Measurements from ENCODE around the gene RAP1GAP2. TPM values are rescaled to one million over a fixed set of nuclear protein-coding genes. Genes with fewer than 3 reads are reported as not detected.
"Not testable (repeated sequence)": the region's sequence is repeated elsewhere in the genome, so short reads cannot be mapped to it uniquely, and the experiment has no call there.

The RAP1GAP2 gene
- total RNA-seq, 1 experiment from 2014 or later, result 72.8 TPM

DNA sequence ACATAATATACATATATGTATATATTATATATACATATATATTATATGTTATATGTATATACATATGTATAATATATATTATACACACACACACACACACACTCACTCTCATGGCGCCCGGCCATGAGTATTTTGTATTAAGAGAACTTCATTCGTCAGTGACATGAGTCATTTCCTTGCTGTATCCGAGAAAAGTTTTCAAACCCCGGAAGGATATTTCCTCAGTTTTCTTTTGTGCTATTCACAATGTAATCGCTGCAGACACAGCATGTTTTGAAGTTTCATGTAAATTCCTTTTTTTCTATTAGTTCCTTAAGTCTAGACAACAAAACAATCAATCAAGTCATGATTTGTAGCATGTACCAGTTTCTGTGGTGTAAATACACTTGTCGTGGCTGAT, 233.9 kb downstream of the RAP1GAP2 start (continued):
- TF ChIP-seq, protein P1, sequence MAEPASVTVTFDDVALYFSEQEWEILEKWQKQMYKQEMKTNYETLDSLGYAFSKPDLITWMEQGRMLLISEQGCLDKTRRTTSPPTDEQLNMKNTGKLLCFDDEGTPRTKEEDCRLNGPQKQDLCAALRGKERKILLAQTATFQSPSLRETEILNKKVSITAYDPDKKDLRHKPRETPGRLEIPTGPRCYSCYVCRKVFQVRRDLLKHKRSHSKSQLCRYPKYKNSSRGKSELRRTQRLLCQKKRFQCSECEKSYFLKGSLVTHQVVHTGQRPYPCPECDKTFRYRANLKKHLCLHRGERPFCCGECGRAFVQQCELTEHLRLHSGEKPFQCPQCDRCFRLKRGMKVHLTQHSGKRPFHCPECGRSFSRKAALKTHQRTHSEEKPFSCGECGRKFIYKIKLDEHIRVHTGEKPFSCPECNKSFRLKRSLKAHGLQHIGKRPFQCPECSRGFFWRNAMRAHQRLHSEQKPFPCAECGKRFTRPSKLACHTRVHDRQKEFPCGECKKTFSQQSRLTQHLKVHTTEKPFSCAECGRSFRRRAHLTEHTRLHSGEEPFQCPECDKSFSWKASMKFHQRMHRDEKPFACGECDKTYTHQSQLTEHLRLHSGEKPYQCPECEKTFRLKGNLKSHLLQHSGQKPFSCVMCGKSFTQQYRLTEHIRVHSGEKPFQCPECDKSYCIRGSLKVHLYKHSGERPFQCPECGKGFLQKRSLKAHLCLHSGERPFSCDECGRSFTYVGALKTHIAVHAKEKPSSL (CRISPR knock-in tag; conservative IDR thresholded peaks at IDR 0.05), result no peak
- TF ChIP-seq SMAD3 (CRISPR knock-in tag; IDR thresholded peaks at IDR 0.05; ENCODE audit: borderline replicate concordance) (no peak), ZNF232 (CRISPR knock-in tag; IDR thresholded peaks at IDR 0.05) (no peak), ZNF671 (CRISPR knock-in tag; IDR thresholded peaks at IDR 0.05) (no peak), NFE2L1 (CRISPR knock-in tag; IDR thresholded peaks at IDR 0.05) (no peak), ZNF121 (CRISPR knock-in tag; IDR thresholded peaks at IDR 0.05) (no peak), ZBTB21 (CRISPR knock-in tag; IDR thresholded peaks at IDR 0.05; ENCODE audit: borderline replicate concordance) (no peak)
- TF ChIP-seq, protein P2, sequence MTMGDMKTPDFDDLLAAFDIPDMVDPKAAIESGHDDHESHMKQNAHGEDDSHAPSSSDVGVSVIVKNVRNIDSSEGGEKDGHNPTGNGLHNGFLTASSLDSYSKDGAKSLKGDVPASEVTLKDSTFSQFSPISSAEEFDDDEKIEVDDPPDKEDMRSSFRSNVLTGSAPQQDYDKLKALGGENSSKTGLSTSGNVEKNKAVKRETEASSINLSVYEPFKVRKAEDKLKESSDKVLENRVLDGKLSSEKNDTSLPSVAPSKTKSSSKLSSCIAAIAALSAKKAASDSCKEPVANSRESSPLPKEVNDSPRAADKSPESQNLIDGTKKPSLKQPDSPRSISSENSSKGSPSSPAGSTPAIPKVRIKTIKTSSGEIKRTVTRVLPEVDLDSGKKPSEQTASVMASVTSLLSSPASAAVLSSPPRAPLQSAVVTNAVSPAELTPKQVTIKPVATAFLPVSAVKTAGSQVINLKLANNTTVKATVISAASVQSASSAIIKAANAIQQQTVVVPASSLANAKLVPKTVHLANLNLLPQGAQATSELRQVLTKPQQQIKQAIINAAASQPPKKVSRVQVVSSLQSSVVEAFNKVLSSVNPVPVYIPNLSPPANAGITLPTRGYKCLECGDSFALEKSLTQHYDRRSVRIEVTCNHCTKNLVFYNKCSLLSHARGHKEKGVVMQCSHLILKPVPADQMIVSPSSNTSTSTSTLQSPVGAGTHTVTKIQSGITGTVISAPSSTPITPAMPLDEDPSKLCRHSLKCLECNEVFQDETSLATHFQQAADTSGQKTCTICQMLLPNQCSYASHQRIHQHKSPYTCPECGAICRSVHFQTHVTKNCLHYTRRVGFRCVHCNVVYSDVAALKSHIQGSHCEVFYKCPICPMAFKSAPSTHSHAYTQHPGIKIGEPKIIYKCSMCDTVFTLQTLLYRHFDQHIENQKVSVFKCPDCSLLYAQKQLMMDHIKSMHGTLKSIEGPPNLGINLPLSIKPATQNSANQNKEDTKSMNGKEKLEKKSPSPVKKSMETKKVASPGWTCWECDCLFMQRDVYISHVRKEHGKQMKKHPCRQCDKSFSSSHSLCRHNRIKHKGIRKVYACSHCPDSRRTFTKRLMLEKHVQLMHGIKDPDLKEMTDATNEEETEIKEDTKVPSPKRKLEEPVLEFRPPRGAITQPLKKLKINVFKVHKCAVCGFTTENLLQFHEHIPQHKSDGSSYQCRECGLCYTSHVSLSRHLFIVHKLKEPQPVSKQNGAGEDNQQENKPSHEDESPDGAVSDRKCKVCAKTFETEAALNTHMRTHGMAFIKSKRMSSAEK (CRISPR knock-in tag; IDR thresholded peaks at IDR 0.05; ENCODE audit: borderline replicate concordance), result no peak
- TF ChIP-seq, protein P3, sequence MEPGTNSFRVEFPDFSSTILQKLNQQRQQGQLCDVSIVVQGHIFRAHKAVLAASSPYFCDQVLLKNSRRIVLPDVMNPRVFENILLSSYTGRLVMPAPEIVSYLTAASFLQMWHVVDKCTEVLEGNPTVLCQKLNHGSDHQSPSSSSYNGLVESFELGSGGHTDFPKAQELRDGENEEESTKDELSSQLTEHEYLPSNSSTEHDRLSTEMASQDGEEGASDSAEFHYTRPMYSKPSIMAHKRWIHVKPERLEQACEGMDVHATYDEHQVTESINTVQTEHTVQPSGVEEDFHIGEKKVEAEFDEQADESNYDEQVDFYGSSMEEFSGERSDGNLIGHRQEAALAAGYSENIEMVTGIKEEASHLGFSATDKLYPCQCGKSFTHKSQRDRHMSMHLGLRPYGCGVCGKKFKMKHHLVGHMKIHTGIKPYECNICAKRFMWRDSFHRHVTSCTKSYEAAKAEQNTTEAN (CRISPR knock-in tag; IDR thresholded peaks at IDR 0.05), result no peak
- TF ChIP-seq, protein P4, sequence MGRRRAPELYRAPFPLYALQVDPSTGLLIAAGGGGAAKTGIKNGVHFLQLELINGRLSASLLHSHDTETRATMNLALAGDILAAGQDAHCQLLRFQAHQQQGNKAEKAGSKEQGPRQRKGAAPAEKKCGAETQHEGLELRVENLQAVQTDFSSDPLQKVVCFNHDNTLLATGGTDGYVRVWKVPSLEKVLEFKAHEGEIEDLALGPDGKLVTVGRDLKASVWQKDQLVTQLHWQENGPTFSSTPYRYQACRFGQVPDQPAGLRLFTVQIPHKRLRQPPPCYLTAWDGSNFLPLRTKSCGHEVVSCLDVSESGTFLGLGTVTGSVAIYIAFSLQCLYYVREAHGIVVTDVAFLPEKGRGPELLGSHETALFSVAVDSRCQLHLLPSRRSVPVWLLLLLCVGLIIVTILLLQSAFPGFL (CRISPR knock-in tag; IDR thresholded peaks at IDR 0.05; ENCODE audit: borderline replicate concordance), result no peak
- TF ChIP-seq, protein P5, sequence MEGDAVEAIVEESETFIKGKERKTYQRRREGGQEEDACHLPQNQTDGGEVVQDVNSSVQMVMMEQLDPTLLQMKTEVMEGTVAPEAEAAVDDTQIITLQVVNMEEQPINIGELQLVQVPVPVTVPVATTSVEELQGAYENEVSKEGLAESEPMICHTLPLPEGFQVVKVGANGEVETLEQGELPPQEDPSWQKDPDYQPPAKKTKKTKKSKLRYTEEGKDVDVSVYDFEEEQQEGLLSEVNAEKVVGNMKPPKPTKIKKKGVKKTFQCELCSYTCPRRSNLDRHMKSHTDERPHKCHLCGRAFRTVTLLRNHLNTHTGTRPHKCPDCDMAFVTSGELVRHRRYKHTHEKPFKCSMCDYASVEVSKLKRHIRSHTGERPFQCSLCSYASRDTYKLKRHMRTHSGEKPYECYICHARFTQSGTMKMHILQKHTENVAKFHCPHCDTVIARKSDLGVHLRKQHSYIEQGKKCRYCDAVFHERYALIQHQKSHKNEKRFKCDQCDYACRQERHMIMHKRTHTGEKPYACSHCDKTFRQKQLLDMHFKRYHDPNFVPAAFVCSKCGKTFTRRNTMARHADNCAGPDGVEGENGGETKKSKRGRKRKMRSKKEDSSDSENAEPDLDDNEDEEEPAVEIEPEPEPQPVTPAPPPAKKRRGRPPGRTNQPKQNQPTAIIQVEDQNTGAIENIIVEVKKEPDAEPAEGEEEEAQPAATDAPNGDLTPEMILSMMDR (IDR thresholded peaks at IDR 0.05), result no peak

DNA sequence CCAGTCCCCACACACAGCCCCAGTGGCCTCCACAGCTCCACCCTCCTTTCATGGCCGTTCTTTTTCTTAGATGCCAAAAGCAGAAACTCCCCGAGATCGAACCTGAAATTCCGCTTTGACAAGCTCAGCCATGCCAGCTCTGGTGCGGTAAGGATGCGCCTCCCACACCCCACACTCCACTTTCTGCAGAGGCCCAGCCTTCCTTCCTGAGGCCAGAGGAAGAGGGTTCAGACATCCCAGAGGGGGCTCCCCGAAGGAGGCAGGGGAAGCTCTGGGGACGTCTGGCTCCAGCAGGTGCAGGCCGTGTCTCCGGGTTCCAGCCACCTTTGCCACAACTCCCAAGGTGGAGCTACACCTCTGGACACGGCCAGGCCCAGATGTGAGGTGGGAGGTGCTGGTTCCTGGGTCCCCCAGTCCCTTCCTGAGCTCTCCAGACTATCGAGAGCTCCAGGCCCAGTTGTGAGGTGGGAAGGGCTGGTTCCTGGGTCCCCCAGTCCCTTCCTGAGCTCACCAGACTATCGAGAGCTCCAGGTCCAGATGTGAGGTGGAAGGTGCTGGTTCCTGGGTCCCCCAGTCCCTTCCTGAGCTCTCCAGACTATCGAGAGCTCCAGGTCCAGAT, 234.7 kb downstream of the RAP1GAP2 start:
- DNase-seq (ENCODE audit: low spot score); ATAC-seq; H3K27me3 Mint-ChIP-seq (ENCODE audit: low read depth); H3K27ac Mint-ChIP-seq; POLR2A ChIA-PET; H3K4me1 Mint-ChIP-seq; H3K9me3 Mint-ChIP-seq; H3K4me3 Mint-ChIP-seq: not testable (repeated sequence)
- peaks cover 30% of the 10 kb centered on the region for H3K36me3 Mint-ChIP-seq
- CTCF ChIA-PET, result interaction anchor here (3.2 kb wide), 1 partner anchor 18 kb away, joined by 10 read pairs; no protein-coding TSS in a partner anchor
